ENCODE data around the gene AKAP1. TPM values are rescaled to one million over a fixed set of nuclear protein-coding genes. Genes with fewer than 3 reads are reported as not detected.

The AKAP1 gene
- total RNA-seq, 4 donors from 2014 or later, result 82.7 to 110 (median 104) TPM

GRCh38 chr17:57154921-57155320 is 69.9 kb downstream of the AKAP1 start:
- Histone ChIP-seq H3K9me3 (no peaks in the 10 kb centered on the region), H3K4me3 (no peak overlapping the region), H3K36me3 (no peaks in the 10 kb centered on the region), H3K4me1 (no peaks in the 10 kb centered on the region), H3K27ac (replicated peaks in 1 of 4) (no peak overlapping the region), H3K27me3 (peaks cover 0 to 8% (median 0%) of the 10 kb centered on the region in 4 donors)
- WGBS, result 62% methylated on average over 2 of the region's 2 CpGs
- intact Hi-C loops (cut with DNase I), result no loop called here
- TF ChIP-seq EP300 (IDR thresholded peaks at IDR 0.05), result no peak
- no peak for TF ChIP-seq POLR2AphosphoS5 (IDR thresholded peaks at IDR 0.05)
- TF ChIP-seq POLR2A (IDR thresholded peaks at IDR 0.05; ENCODE audit: low read depth), result no peak
- TF ChIP-seq CTCF (IDR thresholded peaks at IDR 0.05), result no peak
- DNase-seq (ENCODE audit: extremely low spot score), result no peak

- no peak overlapping the region for H3K4me3 ChIP-seq
- no peaks in the 10 kb centered on the region for H3K27me3 ChIP-seq
- H3K4me1 ChIP-seq, result no peaks in the 10 kb centered on the region
- DNase-seq (ENCODE audit: extremely low spot score), result no peak
- WGBS, result 80% methylated on average over 4 of the region's 4 CpGs
- H3K9me3 ChIP-seq, result no peaks in the 10 kb centered on the region
- H3K36me3 ChIP-seq, result no peaks in the 10 kb centered on the region
- intact Hi-C loops (cut with DNase I), result no loop called here
- H3K27ac ChIP-seq (replicated peaks in 1 of 4), result no peak overlapping the region
- TF ChIP-seq POLR2A (IDR thresholded peaks at IDR 0.05; ENCODE audit: low read depth), result no peak
- TF ChIP-seq EP300 (IDR thresholded peaks at IDR 0.05), result no peak
- no peak for TF ChIP-seq POLR2AphosphoS5 (IDR thresholded peaks at IDR 0.05)
- TF ChIP-seq CTCF (IDR thresholded peaks at IDR 0.05), result no peak
Measured at GRCh38 chr17:57158325-57158724, 73.3 kb downstream of the AKAP1 start.

GRCh38 chr17:57158795-57159194 is 73.7 kb downstream of the AKAP1 start:
- TF ChIP-seq POLR2A (IDR thresholded peaks at IDR 0.05; ENCODE audit: low read depth) (no peak), EP300 (IDR thresholded peaks at IDR 0.05) (no peak), CTCF (IDR thresholded peaks at IDR 0.05) (no peak), POLR2AphosphoS5 (IDR thresholded peaks at IDR 0.05) (no peak)
- WGBS, result 73% methylated on average over 1 of the region's 1 CpG
- DNase-seq (ENCODE audit: extremely low spot score), result no peak
- H3K4me1 ChIP-seq, result no peaks in the 10 kb centered on the region
- H3K4me3 ChIP-seq, result no peak overlapping the region
- H3K9me3 ChIP-seq, result no peaks in the 10 kb centered on the region
- H3K27me3 ChIP-seq, result no peaks in the 10 kb centered on the region
- H3K27ac ChIP-seq (replicated peaks in 1 of 4), result no peak overlapping the region
- intact Hi-C loops (cut with DNase I), result no loop called here
- no peaks in the 10 kb centered on the region for H3K36me3 ChIP-seq

- intact Hi-C loops (cut with DNase I), result no loop called here
- H3K27ac ChIP-seq (replicated peaks in 1 of 4), result no peak overlapping the region
- 91% methylated on average over 3 of the region's 3 CpGs for WGBS
- H3K4me1 ChIP-seq, result no peaks in the 10 kb centered on the region
- H3K36me3 ChIP-seq, result no peaks in the 10 kb centered on the region
- H3K27me3 ChIP-seq, result no peaks in the 10 kb centered on the region
- H3K4me3 ChIP-seq, result no peak overlapping the region
- TF ChIP-seq POLR2A (IDR thresholded peaks at IDR 0.05; ENCODE audit: low read depth) (no peak), EP300 (IDR thresholded peaks at IDR 0.05) (no peak), POLR2AphosphoS5 (IDR thresholded peaks at IDR 0.05) (no peak), CTCF (IDR thresholded peaks at IDR 0.05) (no peak)
- H3K9me3 ChIP-seq, result no peaks in the 10 kb centered on the region
- DNase-seq (ENCODE audit: extremely low spot score), result no peak
Measured at GRCh38 chr17:57160624-57161023, 75.6 kb downstream of the AKAP1 start.

- H3K27ac ChIP-seq (replicated peaks in 1 of 4), result no peak overlapping the region
- H3K9me3 ChIP-seq, result no peaks in the 10 kb centered on the region
- no peaks in the 10 kb centered on the region for H3K4me1 ChIP-seq
- TF ChIP-seq POLR2AphosphoS5 (IDR thresholded peaks at IDR 0.05) (no peak), POLR2A (IDR thresholded peaks at IDR 0.05; ENCODE audit: low read depth) (no peak), EP300 (IDR thresholded peaks at IDR 0.05) (no peak), CTCF (IDR thresholded peaks at IDR 0.05) (no peak)
- no peak overlapping the region for H3K4me3 ChIP-seq
- no peaks in the 10 kb centered on the region for H3K27me3 ChIP-seq
- no peaks in the 10 kb centered on the region for H3K36me3 ChIP-seq
- WGBS, result 82% methylated on average over 4 of the region's 4 CpGs
- no peak for DNase-seq (ENCODE audit: extremely low spot score)
- intact Hi-C loops (cut with DNase I), result no loop called here
Measured at GRCh38 chr17:57164814-57165213, 79.8 kb downstream of the AKAP1 start.

Data from esophagus muscularis mucosa (tissue), 4 donors.